ENCODE data around the gene SLC38A10.
"Not testable (repeated sequence)": the region's sequence is repeated elsewhere in the genome, so short reads cannot be mapped to it uniquely, and the experiment has no call there.

SLC38A10 gene

GRCh38 chr17:81310949-81311550 lies 15.9 kb upstream of the SLC38A10 start:
- DNase-seq: no peak

- DNase-seq: no peak
Observed at GRCh38 chr17:81309859-81310839, 15.0 kb upstream of the SLC38A10 start.

- peak; percentile 39 to 80 for DNase-seq
Observed at GRCh38 chr17:81309140-81309858, 14.2 kb upstream of the SLC38A10 start.

GRCh38 chr17:81308784-81309139 lies 13.7 kb upstream of the SLC38A10 start:
- DNase-seq: not testable (repeated sequence)

- DNase-seq: no peak
Observed at GRCh38 chr17:81307636-81308560, 12.8 kb upstream of the SLC38A10 start.

- DNase-seq: no peak
Observed at GRCh38 chr17:81306898-81307510, 11.9 kb upstream of the SLC38A10 start.

- DNase-seq: no peak
Observed at GRCh38 chr17:81306491-81306890, 11.4 kb upstream of the SLC38A10 start.

- DNase-seq: no peak
Observed at GRCh38 chr17:81305051-81305630, 10.0 kb upstream of the SLC38A10 start.

- no peak for DNase-seq
Observed at GRCh38 chr17:81304196-81305015, 9.3 kb upstream of the SLC38A10 start.

- DNase-seq: no peak
Observed at GRCh38 chr17:81303385-81303784, 8.3 kb upstream of the SLC38A10 start.

- DNase-seq: no peak
Observed at GRCh38 chr17:81302861-81303333, 7.8 kb upstream of the SLC38A10 start.

GRCh38 chr17:81302324-81302723 lies 7.2 kb upstream of the SLC38A10 start:
- no peak for DNase-seq

GRCh38 chr17:81301195-81302144 lies 6.4 kb upstream of the SLC38A10 start:
- no peak for DNase-seq

GRCh38 chr17:81300586-81301155 lies 5.6 kb upstream of the SLC38A10 start:
- DNase-seq: no peak

GRCh38 chr17:81299846-81300585 lies 4.9 kb upstream of the SLC38A10 start:
- no peak for DNase-seq

GRCh38 chr17:81298991-81299738 lies 4.1 kb upstream of the SLC38A10 start:
- DNase-seq: no peak

GRCh38 chr17:81298325-81298990 lies 3.4 kb upstream of the SLC38A10 start:
- DNase-seq: no peak

Data from CD4-positive, alpha-beta T cell treated with Interleukin-4 for 1 hour (primary cell).